ENCODE data around the gene BCAS1.

GRCh38 chr20:53904261-53904660 is 166.1 kb downstream of the BCAS1 start:
- no peak for TF ChIP-seq CTCF (IDR thresholded peaks at IDR 0.05; ENCODE audit: low read depth, low read length)
- no peak for TF ChIP-seq EZH2phosphoT487 (IDR thresholded peaks at IDR 0.05; ENCODE audit: low read depth)

Measured in OCI-LY3 (cell line).